ENCODE data around the gene INO80. TPM values are rescaled to one million over a fixed set of nuclear protein-coding genes. Genes with fewer than 3 reads are reported as not detected.

Gene INO80
- total RNA-seq, 2 experiments from 2014 or later: 18.9 to 22.2 TPM

- Mint-ChIP-seq H3K4me1 (peaks cover 7% of the 10 kb centered on the region), H3K27ac (no peak overlapping the region), H3K27me3 (no peaks in the 10 kb centered on the region), H3K36me3 (peaks cover 8% of the 10 kb centered on the region), H3K9me3 (no peaks in the 10 kb centered on the region), H3K4me3 (no peak overlapping the region)
- POLR2A ChIA-PET: interaction anchor here (0.6 kb wide), 1 partner anchor 17 kb away, joined by 6 read pairs; no protein-coding TSS in a partner anchor
- DNase-seq: no peak
- no peak for ATAC-seq (ENCODE audit: low read depth)
Measured at GRCh38 chr15:41020829-41021228, 95.3 kb downstream of the INO80 start.

GRCh38 chr15:41020311-41020710 lies 95.8 kb downstream of the INO80 start:
- H3K36me3 Mint-ChIP-seq: peaks cover 6% of the 10 kb centered on the region
- POLR2A ChIA-PET: no interaction called here
- H3K27ac Mint-ChIP-seq: no peak overlapping the region
- no peak overlapping the region for H3K4me3 Mint-ChIP-seq
- H3K4me1 Mint-ChIP-seq: peaks cover 7% of the 10 kb centered on the region
- no peak for ATAC-seq (ENCODE audit: low read depth)
- H3K27me3 Mint-ChIP-seq: no peaks in the 10 kb centered on the region
- no peak for DNase-seq
- H3K9me3 Mint-ChIP-seq: no peaks in the 10 kb centered on the region

GRCh38 chr15:41019174-41019573 lies 96.9 kb downstream of the INO80 start:
- POLR2A ChIA-PET: no interaction called here
- no peak for DNase-seq
- H3K27ac Mint-ChIP-seq: no peak overlapping the region
- H3K36me3 Mint-ChIP-seq: peaks cover 6% of the 10 kb centered on the region
- H3K27me3 Mint-ChIP-seq: no peaks in the 10 kb centered on the region
- H3K4me1 Mint-ChIP-seq: peaks cover 7% of the 10 kb centered on the region
- no peak overlapping the region for H3K4me3 Mint-ChIP-seq
- no peaks in the 10 kb centered on the region for H3K9me3 Mint-ChIP-seq
- no peak for ATAC-seq (ENCODE audit: low read depth)

- DNase-seq: no peak
- Mint-ChIP-seq H3K27ac (no peak overlapping the region), H3K4me3 (no peak overlapping the region), H3K36me3 (peaks cover 6% of the 10 kb centered on the region), H3K4me1 (peaks cover 7% of the 10 kb centered on the region), H3K27me3 (no peaks in the 10 kb centered on the region), H3K9me3 (no peaks in the 10 kb centered on the region)
- POLR2A ChIA-PET: no interaction called here
- no peak for ATAC-seq (ENCODE audit: low read depth)
Measured at GRCh38 chr15:41018534-41018933, 97.5 kb downstream of the INO80 start.

- Mint-ChIP-seq H3K36me3 (peaks cover 13% of the 10 kb centered on the region), H3K9me3 (no peaks in the 10 kb centered on the region), H3K27ac (peak overlapping the region; percentile 63), H3K4me1 (peaks cover 7% of the 10 kb centered on the region), H3K4me3 (no peak overlapping the region), H3K27me3 (no peaks in the 10 kb centered on the region)
- POLR2A ChIA-PET: no interaction called here
- no peak for DNase-seq
- ATAC-seq (ENCODE audit: low read depth): no peak
Measured at GRCh38 chr15:41017066-41017735, 98.9 kb downstream of the INO80 start.

- Mint-ChIP-seq H3K27ac (no peak overlapping the region), H3K27me3 (no peaks in the 10 kb centered on the region), H3K4me3 (no peak overlapping the region), H3K9me3 (no peaks in the 10 kb centered on the region), H3K4me1 (peaks cover 9% of the 10 kb centered on the region), H3K36me3 (peaks cover 10% of the 10 kb centered on the region)
- no peak for DNase-seq
- POLR2A ChIA-PET: no interaction called here
- ATAC-seq (ENCODE audit: low read depth): no peak
Measured at GRCh38 chr15:41013691-41014414, 102.2 kb downstream of the INO80 start.

- H3K27me3 Mint-ChIP-seq: no peaks in the 10 kb centered on the region
- DNase-seq (no peak), ATAC-seq (ENCODE audit: low read depth) (no peak)
- no peaks in the 10 kb centered on the region for H3K9me3 Mint-ChIP-seq
- H3K4me1 Mint-ChIP-seq: peaks cover 2% of the 10 kb centered on the region
- POLR2A ChIA-PET: no interaction called here
- H3K27ac Mint-ChIP-seq: no peak overlapping the region
- peaks cover 11% of the 10 kb centered on the region for H3K36me3 Mint-ChIP-seq
- H3K4me3 Mint-ChIP-seq: no peak overlapping the region
Measured at GRCh38 chr15:41011055-41011815, 104.8 kb downstream of the INO80 start.

GRCh38 chr15:41010345-41010744 lies 105.7 kb downstream of the INO80 start:
- ATAC-seq (ENCODE audit: low read depth): no peak
- Mint-ChIP-seq H3K4me1 (peaks cover 2% of the 10 kb centered on the region), H3K36me3 (peaks cover 11% of the 10 kb centered on the region), H3K27me3 (no peaks in the 10 kb centered on the region), H3K27ac (no peak overlapping the region), H3K4me3 (no peak overlapping the region), H3K9me3 (no peaks in the 10 kb centered on the region)
- no peak for DNase-seq
- POLR2A ChIA-PET: no interaction called here

GRCh38 chr15:41006479-41006878 lies 109.6 kb downstream of the INO80 start:
- DNase-seq: no peak
- Mint-ChIP-seq H3K4me1 (peaks cover 1% of the 10 kb centered on the region), H3K4me3 (no peak overlapping the region), H3K27ac (no peak overlapping the region), H3K27me3 (no peaks in the 10 kb centered on the region), H3K9me3 (no peaks in the 10 kb centered on the region), H3K36me3 (peaks cover 6% of the 10 kb centered on the region)
- POLR2A ChIA-PET: interaction anchor here (0.6 kb wide), 1 partner anchor 111 kb away, joined by 4 read pairs; no protein-coding TSS in a partner anchor
- ATAC-seq (ENCODE audit: low read depth): no peak

GRCh38 chr15:41004490-41004889 lies 111.6 kb downstream of the INO80 start:
- no peak overlapping the region for H3K27ac Mint-ChIP-seq
- H3K27me3 Mint-ChIP-seq: no peaks in the 10 kb centered on the region
- ATAC-seq (ENCODE audit: low read depth) (no peak), DNase-seq (no peak)
- peaks cover 1% of the 10 kb centered on the region for H3K4me1 Mint-ChIP-seq
- no peaks in the 10 kb centered on the region for H3K9me3 Mint-ChIP-seq
- H3K4me3 Mint-ChIP-seq: no peak overlapping the region
- POLR2A ChIA-PET: no interaction called here
- peaks cover 12% of the 10 kb centered on the region for H3K36me3 Mint-ChIP-seq

- no peaks in the 10 kb centered on the region for H3K27me3 Mint-ChIP-seq
- POLR2A ChIA-PET: no interaction called here
- H3K4me1 Mint-ChIP-seq: no peaks in the 10 kb centered on the region
- no peak for DNase-seq
- no peaks in the 10 kb centered on the region for H3K9me3 Mint-ChIP-seq
- no peak overlapping the region for H3K27ac Mint-ChIP-seq
- ATAC-seq (ENCODE audit: low read depth): no peak
- H3K4me3 Mint-ChIP-seq: no peak overlapping the region
- H3K36me3 Mint-ChIP-seq: peaks cover 13% of the 10 kb centered on the region
Measured at GRCh38 chr15:41001524-41002214, 114.4 kb downstream of the INO80 start.

GRCh38 chr15:40999190-40999589 lies 116.9 kb downstream of the INO80 start:
- no peak for ATAC-seq (ENCODE audit: low read depth)

GRCh38 chr15:40995656-40996055 lies 120.4 kb downstream of the INO80 start:
- no peak for DNase-seq
- Mint-ChIP-seq H3K9me3 (no peaks in the 10 kb centered on the region), H3K36me3 (peaks cover 29% of the 10 kb centered on the region), H3K27ac (peak overlapping the region; percentile 32), H3K4me3 (no peak overlapping the region), H3K4me1 (peaks cover 14% of the 10 kb centered on the region), H3K27me3 (no peaks in the 10 kb centered on the region)
- ATAC-seq (ENCODE audit: low read depth): peak; percentile 42
- POLR2A ChIA-PET: no interaction called here

More at GRCh38 chr15:40999190-40999589, 116.9 kb downstream of the INO80 start:
- no peaks in the 10 kb centered on the region for H3K9me3 Mint-ChIP-seq
- no peaks in the 10 kb centered on the region for H3K27me3 Mint-ChIP-seq
- peaks cover 9% of the 10 kb centered on the region for H3K4me1 Mint-ChIP-seq
- H3K27ac Mint-ChIP-seq: no peak overlapping the region
- no peak overlapping the region for H3K4me3 Mint-ChIP-seq
- DNase-seq: no peak
- POLR2A ChIA-PET: no interaction called here
- H3K36me3 Mint-ChIP-seq: peaks cover 17% of the 10 kb centered on the region

All from activated naive CD8-positive, alpha-beta T cell treated with anti-CD3 and anti-CD28 coated beads, Interleukin-2, amount 10 ng/mL, durations not matched to agents 7 days and 5 days (primary cell).